ENCODE measurements around the gene TEX52.
A peak's percentile ranks its signal among the peaks of the same experiment; 100 is the strongest.

TEX52 gene

GRCh38 chr12:2895051-2895451 lies 38.2 kb upstream of the TEX52 start:
- Mint-ChIP-seq H3K9me3 (no peaks in the 10 kb centered on the region), H3K36me3 (ENCODE audit: low read depth) (peaks cover 7% of the 10 kb centered on the region), H3K27me3 (ENCODE audit: low read depth, poor library complexity) (no peaks in the 10 kb centered on the region), H3K27ac (no peak overlapping the region), H3K4me3 (no peak overlapping the region), H3K4me1 (peaks cover 38% of the 10 kb centered on the region)
- DNase-seq = no peak
- TF ChIP-seq CTCF (IDR thresholded peaks at IDR 0.05) = no peak

GRCh38 chr12:2893007-2893406 lies 36.2 kb upstream of the TEX52 start:
- Mint-ChIP-seq H3K27me3 (ENCODE audit: low read depth, poor library complexity) (no peaks in the 10 kb centered on the region), H3K4me3 (peak overlapping the region; percentile 68), H3K9me3 (no peaks in the 10 kb centered on the region), H3K4me1 (peaks cover 51% of the 10 kb centered on the region), H3K36me3 (ENCODE audit: low read depth) (peaks cover 9% of the 10 kb centered on the region), H3K27ac (no peak overlapping the region)
- no peak for DNase-seq
- no peak for TF ChIP-seq CTCF (IDR thresholded peaks at IDR 0.05)

- no peak overlapping the region for H3K27ac Mint-ChIP-seq
- peaks cover 51% of the 10 kb centered on the region for H3K4me1 Mint-ChIP-seq
- no peak for TF ChIP-seq CTCF (IDR thresholded peaks at IDR 0.05)
- no peaks in the 10 kb centered on the region for H3K9me3 Mint-ChIP-seq
- peaks cover 1% of the 10 kb centered on the region for H3K27me3 Mint-ChIP-seq (ENCODE audit: low read depth, poor library complexity)
- no peak for DNase-seq
- peak overlapping the region; percentile 97 for H3K4me3 Mint-ChIP-seq
- peaks cover 16% of the 10 kb centered on the region for H3K36me3 Mint-ChIP-seq (ENCODE audit: low read depth)
These were observed 35.4 kb upstream of the TEX52 start for GRCh38 chr12:2892246-2892645.

GRCh38 chr12:2891240-2892053 lies 34.6 kb upstream of the TEX52 start:
- Mint-ChIP-seq H3K4me1 (peaks cover 51% of the 10 kb centered on the region), H3K27ac (peak overlapping the region; percentile 94), H3K9me3 (no peaks in the 10 kb centered on the region), H3K27me3 (ENCODE audit: low read depth, poor library complexity) (peaks cover 3% of the 10 kb centered on the region), H3K4me3 (peak overlapping the region; percentile 97), H3K36me3 (ENCODE audit: low read depth) (peaks cover 16% of the 10 kb centered on the region)
- no peak for TF ChIP-seq CTCF (IDR thresholded peaks at IDR 0.05)
- DNase-seq = peak; percentile 72

GRCh38 chr12:2890388-2891239 lies 33.8 kb upstream of the TEX52 start, which contains the start of gene TULP3:
TULP3 (plus strand) TSS chr12:2890891; CDS start chr12:2890948, 57 bp downstream.
- Mint-ChIP-seq H3K4me3 (peak within 1 kb of the TSS; percentile 97), H3K9me3 (no peaks in the 10 kb centered on the region), H3K36me3 (ENCODE audit: low read depth) (peaks cover 22% of the 10 kb centered on the region), H3K27me3 (ENCODE audit: low read depth, poor library complexity) (peaks cover 3% of the 10 kb centered on the region), H3K4me1 (peaks cover 51% of the 10 kb centered on the region), H3K27ac (peak within 1 kb of the TSS; percentile 99)
- DNase-seq = peak; percentile 98
- no peak for TF ChIP-seq CTCF (IDR thresholded peaks at IDR 0.05)
